ENCODE measurements around the gene DBNL. TPM values are rescaled to one million over a fixed set of nuclear protein-coding genes. Genes with fewer than 3 reads are reported as not detected.

The DBNL gene
- total RNA-seq, 1 donor from 2014 or later, result 100 TPM

DNA sequence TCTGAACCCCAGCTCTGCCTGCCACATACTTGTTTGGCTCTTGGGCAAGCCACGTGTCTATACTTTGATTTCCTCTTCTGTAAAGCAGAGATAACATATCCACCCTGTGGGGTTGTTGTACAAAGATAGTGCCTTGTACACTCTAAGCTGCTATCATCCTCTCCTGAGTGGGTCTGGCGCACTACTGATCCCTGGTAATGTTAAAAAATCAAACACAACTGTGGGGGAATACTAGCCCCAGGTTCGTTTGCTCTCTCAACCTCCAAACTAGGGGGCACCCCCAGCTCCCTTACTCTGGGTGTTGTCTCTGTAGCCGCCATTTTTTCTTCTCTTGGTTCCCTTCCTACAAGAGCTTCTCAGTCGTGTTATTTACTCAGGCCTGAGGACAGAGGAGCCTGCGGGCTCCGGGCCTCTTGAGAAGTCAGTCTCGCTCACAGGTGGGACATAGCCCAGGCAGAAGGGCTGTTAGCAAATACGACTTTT is 36.8 kb downstream of the DBNL start:
- Histone ChIP-seq H3K27me3 (no peaks in the 10 kb centered on the region), H3K4me1 (peaks cover 50% of the 10 kb centered on the region), H3K36me3 (peaks cover 0 to 36% of the 10 kb centered on the region in 2 donors), H3K27ac (peak overlapping the region; percentile 89), H3K9me3 (no peaks in the 10 kb centered on the region), H3K4me3 (peak overlapping the region; percentile 82 to 84)
- no peak for TF ChIP-seq POLR2A (IDR thresholded peaks at IDR 0.05)
- TF ChIP-seq, protein P1, sequence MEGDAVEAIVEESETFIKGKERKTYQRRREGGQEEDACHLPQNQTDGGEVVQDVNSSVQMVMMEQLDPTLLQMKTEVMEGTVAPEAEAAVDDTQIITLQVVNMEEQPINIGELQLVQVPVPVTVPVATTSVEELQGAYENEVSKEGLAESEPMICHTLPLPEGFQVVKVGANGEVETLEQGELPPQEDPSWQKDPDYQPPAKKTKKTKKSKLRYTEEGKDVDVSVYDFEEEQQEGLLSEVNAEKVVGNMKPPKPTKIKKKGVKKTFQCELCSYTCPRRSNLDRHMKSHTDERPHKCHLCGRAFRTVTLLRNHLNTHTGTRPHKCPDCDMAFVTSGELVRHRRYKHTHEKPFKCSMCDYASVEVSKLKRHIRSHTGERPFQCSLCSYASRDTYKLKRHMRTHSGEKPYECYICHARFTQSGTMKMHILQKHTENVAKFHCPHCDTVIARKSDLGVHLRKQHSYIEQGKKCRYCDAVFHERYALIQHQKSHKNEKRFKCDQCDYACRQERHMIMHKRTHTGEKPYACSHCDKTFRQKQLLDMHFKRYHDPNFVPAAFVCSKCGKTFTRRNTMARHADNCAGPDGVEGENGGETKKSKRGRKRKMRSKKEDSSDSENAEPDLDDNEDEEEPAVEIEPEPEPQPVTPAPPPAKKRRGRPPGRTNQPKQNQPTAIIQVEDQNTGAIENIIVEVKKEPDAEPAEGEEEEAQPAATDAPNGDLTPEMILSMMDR (IDR thresholded peaks at IDR 0.05), result no peak
- no peak for TF ChIP-seq POLR2AphosphoS5 (IDR thresholded peaks at IDR 0.05; ENCODE audit: insufficient read depth in 1 of 2, low read depth in 1 of 2)
- intact Hi-C loops (cut with DNase I), result no loop called here
- no peak for DNase-seq (ENCODE audit: extremely low spot score in 2 of 2)

DNA sequence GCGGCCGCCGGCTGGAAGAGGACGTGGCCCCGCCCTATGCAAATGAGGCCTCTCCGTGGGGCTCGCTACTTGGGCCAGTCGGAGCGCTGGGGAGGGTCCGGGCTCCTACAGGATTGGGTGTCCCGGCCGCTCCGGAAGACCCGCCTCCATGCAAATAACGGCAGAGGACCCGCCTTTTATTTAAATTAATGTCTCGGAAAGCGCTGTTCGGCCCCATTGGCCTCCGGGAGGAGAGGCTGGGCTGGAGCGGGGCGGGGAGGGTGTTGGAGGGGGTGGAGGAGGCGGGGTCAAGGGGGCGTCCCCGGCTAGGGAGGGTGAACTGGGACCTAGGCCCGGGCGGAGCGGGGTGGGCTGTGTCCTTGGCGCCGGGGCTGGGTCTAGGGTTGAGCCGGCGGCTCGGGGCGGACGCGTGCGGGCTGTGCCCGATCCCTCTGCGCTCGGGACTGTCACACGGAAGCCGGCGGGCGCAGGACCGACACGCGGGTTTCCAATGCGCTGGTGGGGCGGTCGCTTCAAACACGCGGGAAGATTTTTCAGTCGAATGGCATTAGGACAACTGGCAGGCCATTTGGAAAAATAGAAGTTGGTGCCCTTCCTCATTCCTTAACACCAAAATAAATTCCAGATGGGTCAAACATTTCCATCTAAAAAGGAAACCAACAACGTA is 38.2 kb downstream of the DBNL start:
- Histone ChIP-seq H3K4me1 (peaks cover 61% of the 10 kb centered on the region), H3K36me3 (peaks cover 0 to 25% of the 10 kb centered on the region in 2 donors), H3K27ac (peak overlapping the region; percentile 89), H3K9me3 (no peaks in the 10 kb centered on the region), H3K4me3 (peak overlapping the region; percentile 82 to 84), H3K27me3 (no peaks in the 10 kb centered on the region)
- peak; percentile 98 to 99 for DNase-seq (ENCODE audit: extremely low spot score in 2 of 2)
- intact Hi-C loops (cut with DNase I), result loop anchor here (2.0 kb wide), 1 partner anchor 22 kb away; the partner anchor contains the start of gene AEBP1
- TF ChIP-seq POLR2A (IDR thresholded peaks at IDR 0.05) (peak in 1 of 2 donors; percentile 83), POLR2AphosphoS5 (IDR thresholded peaks at IDR 0.05; ENCODE audit: insufficient read depth in 1 of 2, low read depth in 1 of 2) (peak; percentile 65 to 83)
- TF ChIP-seq, protein P1 (IDR thresholded peaks at IDR 0.05), result no peak

DNA sequence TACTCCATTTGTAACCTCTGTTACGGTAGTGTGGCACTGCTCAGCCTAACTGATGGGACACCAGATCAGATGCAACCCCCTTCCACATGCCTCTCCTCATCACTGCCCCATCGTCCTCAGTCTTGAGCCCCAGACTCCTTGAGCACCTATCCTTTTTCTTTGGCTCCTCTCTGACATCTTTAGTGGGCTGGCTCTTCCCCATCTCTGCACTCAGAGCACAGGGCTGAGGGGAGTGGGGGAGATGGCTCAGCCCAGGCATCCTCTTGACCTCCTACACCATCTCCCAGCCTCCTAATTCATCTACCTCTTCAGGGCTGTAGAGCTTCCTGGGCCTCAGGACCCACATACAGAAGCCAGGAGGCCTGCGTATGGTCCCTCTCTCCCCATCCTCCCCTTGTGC is 39.3 kb downstream of the DBNL start:
- no peak overlapping the region for H3K4me3 ChIP-seq
- H3K9me3 ChIP-seq, result no peaks in the 10 kb centered on the region
- H3K36me3 ChIP-seq, result peaks cover 0 to 14% of the 10 kb centered on the region in 2 donors
- TF ChIP-seq POLR2A (IDR thresholded peaks at IDR 0.05) (no peak), POLR2AphosphoS5 (IDR thresholded peaks at IDR 0.05; ENCODE audit: insufficient read depth in 1 of 2, low read depth in 1 of 2) (no peak)
- TF ChIP-seq, protein P1 (IDR thresholded peaks at IDR 0.05), result no peak
- peak overlapping the region; percentile 79 for H3K27ac ChIP-seq
- no peaks in the 10 kb centered on the region for H3K27me3 ChIP-seq
- intact Hi-C loops (cut with DNase I), result loop anchor here (2.0 kb wide), 1 partner anchor 21 kb away; the partner anchor contains the start of gene AEBP1
- peaks cover 73% of the 10 kb centered on the region for H3K4me1 ChIP-seq
- DNase-seq (ENCODE audit: extremely low spot score in 2 of 2), result no peak

DNA sequence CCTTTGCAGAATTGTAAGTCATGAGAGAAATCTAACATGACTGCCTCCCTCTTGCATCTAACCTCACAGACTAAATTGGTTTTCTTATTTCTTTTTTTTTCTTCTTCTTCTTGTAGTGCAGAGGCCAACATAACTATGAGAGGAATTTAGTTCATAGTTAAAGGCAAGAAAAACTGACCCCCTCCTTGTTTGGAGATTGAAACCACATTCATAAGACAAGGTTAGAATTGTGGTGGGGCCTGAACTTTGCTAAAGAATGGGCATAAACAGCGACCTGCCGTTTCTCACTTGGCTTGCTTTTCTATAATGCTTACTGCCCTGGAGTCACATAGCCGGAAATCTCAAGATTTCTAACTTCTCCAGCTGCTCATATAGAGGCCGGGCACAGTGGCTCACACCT is 40.2 kb downstream of the DBNL start:
- no peak for DNase-seq (ENCODE audit: extremely low spot score in 2 of 2)
- Histone ChIP-seq H3K27me3 (no peaks in the 10 kb centered on the region), H3K27ac (peak overlapping the region; percentile 79), H3K9me3 (no peaks in the 10 kb centered on the region), H3K36me3 (peaks cover 0 to 9% of the 10 kb centered on the region in 2 donors), H3K4me1 (peaks cover 76% of the 10 kb centered on the region), H3K4me3 (no peak overlapping the region)
- intact Hi-C loops (cut with DNase I), result no loop called here
- TF ChIP-seq POLR2AphosphoS5 (IDR thresholded peaks at IDR 0.05; ENCODE audit: insufficient read depth in 1 of 2, low read depth in 1 of 2), result no peak
- TF ChIP-seq POLR2A (IDR thresholded peaks at IDR 0.05), result no peak
- TF ChIP-seq, protein P1 (IDR thresholded peaks at IDR 0.05), result no peak

DNA sequence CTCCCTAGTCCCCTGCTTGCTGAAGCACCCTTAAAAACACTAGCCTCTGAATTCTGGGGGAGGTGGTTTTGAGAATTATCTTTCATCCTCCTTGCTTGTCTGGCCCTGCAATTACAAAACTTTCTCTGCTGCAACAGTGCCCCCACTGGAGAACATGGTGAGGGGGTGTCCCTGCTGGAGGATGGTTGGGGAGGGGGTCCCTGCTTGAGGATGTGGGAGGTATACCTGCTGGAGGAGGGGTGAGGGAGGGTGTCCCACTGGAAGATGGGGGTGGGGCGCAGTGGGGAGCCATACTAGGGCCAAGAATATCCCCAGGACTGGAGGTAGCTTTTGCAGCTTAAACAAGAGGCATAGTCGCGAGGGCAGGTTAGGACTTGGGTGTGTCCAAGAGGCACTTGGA is 41.0 kb downstream of the DBNL start:
- no peak for TF ChIP-seq POLR2A (IDR thresholded peaks at IDR 0.05)
- TF ChIP-seq, protein P1 (IDR thresholded peaks at IDR 0.05), result no peak
- TF ChIP-seq POLR2AphosphoS5 (IDR thresholded peaks at IDR 0.05; ENCODE audit: insufficient read depth in 1 of 2, low read depth in 1 of 2), result no peak
- Histone ChIP-seq H3K4me3 (no peak overlapping the region), H3K9me3 (no peaks in the 10 kb centered on the region), H3K27me3 (no peaks in the 10 kb centered on the region), H3K4me1 (peaks cover 77% of the 10 kb centered on the region), H3K36me3 (peaks cover 0 to 1% of the 10 kb centered on the region in 2 donors), H3K27ac (peak overlapping the region; percentile 79)
- intact Hi-C loops (cut with DNase I), result no loop called here
- DNase-seq (ENCODE audit: extremely low spot score in 2 of 2), result no peak
